ENCODE data around the gene SLC15A4.
"Not testable (repeated sequence)": the region's sequence is repeated elsewhere in the genome, so short reads cannot be mapped to it uniquely, and the experiment has no call there.

Gene SLC15A4

GRCh38 chr12:128844031-128844635, 20.4 kb upstream of the SLC15A4 start:
- no peak overlapping the region for H3K9ac ChIP-seq (ENCODE audit: low read depth in 1 of 2, low read length in 2 of 2)
- H3K36me3 ChIP-seq (ENCODE audit: control insufficient read depth in 2 of 2, insufficient read depth in 2 of 2, low read length in 2 of 2), result no peaks in the 10 kb centered on the region
- peaks cover 0 to 4% of the 10 kb centered on the region in 2 donors for H3K4me1 ChIP-seq (ENCODE audit: control insufficient read depth in 2 of 2, insufficient read depth in 2 of 2, low read length in 2 of 2)
- H3K4me3 ChIP-seq (ENCODE audit: low read length in 2 of 2), result no peak overlapping the region
- no peaks in the 10 kb centered on the region for H3K9me3 ChIP-seq (ENCODE audit: control insufficient read depth in 2 of 2, low read length in 2 of 2)
- no peaks in the 10 kb centered on the region for H3K27me3 ChIP-seq (ENCODE audit: control insufficient read depth in 2 of 2, insufficient read depth in 2 of 2, low read length in 2 of 2)
- no peak overlapping the region for H3K27ac ChIP-seq (ENCODE audit: low read depth in 2 of 2, low read length in 2 of 2)

- H3K9ac ChIP-seq (ENCODE audit: low read depth in 1 of 2, low read length in 2 of 2), result no peak overlapping the region
- no peak overlapping the region for H3K27ac ChIP-seq (ENCODE audit: low read depth in 2 of 2, low read length in 2 of 2)
- no peak overlapping the region for H3K4me3 ChIP-seq (ENCODE audit: low read length in 2 of 2)
- H3K36me3 ChIP-seq (ENCODE audit: control insufficient read depth in 2 of 2, insufficient read depth in 2 of 2, low read length in 2 of 2), result no peaks in the 10 kb centered on the region
- no peaks in the 10 kb centered on the region for H3K9me3 ChIP-seq (ENCODE audit: control insufficient read depth in 2 of 2, low read length in 2 of 2)
- H3K4me1 ChIP-seq (ENCODE audit: control insufficient read depth in 2 of 2, insufficient read depth in 2 of 2, low read length in 2 of 2), result peaks cover 0 to 4% of the 10 kb centered on the region in 2 donors
- H3K27me3 ChIP-seq (ENCODE audit: control insufficient read depth in 2 of 2, insufficient read depth in 2 of 2, low read length in 2 of 2), result no peaks in the 10 kb centered on the region
Observed at GRCh38 chr12:128843538-128843937, 19.8 kb upstream of the SLC15A4 start.

- Histone ChIP-seq H3K27ac (ENCODE audit: low read depth in 2 of 2, low read length in 2 of 2) (no peak overlapping the region), H3K4me3 (ENCODE audit: low read length in 2 of 2) (no peak overlapping the region)
Observed at GRCh38 chr12:128842579-128842978, 18.8 kb upstream of the SLC15A4 start.

GRCh38 chr12:128840862-128841468, 17.2 kb upstream of the SLC15A4 start:
- Histone ChIP-seq H3K9ac (ENCODE audit: low read depth in 1 of 2, low read length in 2 of 2) (no peak overlapping the region), H3K27me3 (ENCODE audit: control insufficient read depth in 2 of 2, insufficient read depth in 2 of 2, low read length in 2 of 2) (no peaks in the 10 kb centered on the region), H3K36me3 (ENCODE audit: control insufficient read depth in 2 of 2, insufficient read depth in 2 of 2, low read length in 2 of 2) (no peaks in the 10 kb centered on the region), H3K9me3 (ENCODE audit: control insufficient read depth in 2 of 2, low read length in 2 of 2) (no peaks in the 10 kb centered on the region), H3K4me3 (ENCODE audit: low read length in 2 of 2) (no peak overlapping the region), H3K4me1 (ENCODE audit: control insufficient read depth in 2 of 2, insufficient read depth in 2 of 2, low read length in 2 of 2) (peaks cover 0 to 4% of the 10 kb centered on the region in 2 donors), H3K27ac (ENCODE audit: low read depth in 2 of 2, low read length in 2 of 2) (no peak overlapping the region)

More at GRCh38 chr12:128842579-128842978, 18.8 kb upstream of the SLC15A4 start:
- Histone ChIP-seq H3K36me3 (ENCODE audit: control insufficient read depth in 2 of 2, insufficient read depth in 2 of 2, low read length in 2 of 2) (no peaks in the 10 kb centered on the region), H3K9ac (ENCODE audit: low read depth in 1 of 2, low read length in 2 of 2) (no peak overlapping the region), H3K4me1 (ENCODE audit: control insufficient read depth in 2 of 2, insufficient read depth in 2 of 2, low read length in 2 of 2) (peaks cover 0 to 4% of the 10 kb centered on the region in 2 donors), H3K9me3 (ENCODE audit: control insufficient read depth in 2 of 2, low read length in 2 of 2) (no peaks in the 10 kb centered on the region), H3K27me3 (ENCODE audit: control insufficient read depth in 2 of 2, insufficient read depth in 2 of 2, low read length in 2 of 2) (no peaks in the 10 kb centered on the region)

- not testable (repeated sequence) for H3K36me3 ChIP-seq (ENCODE audit: control insufficient read depth in 2 of 2, insufficient read depth in 2 of 2, low read length in 2 of 2); H3K4me3 ChIP-seq (ENCODE audit: low read length in 2 of 2); H3K9ac ChIP-seq (ENCODE audit: low read depth in 1 of 2, low read length in 2 of 2); H3K27me3 ChIP-seq (ENCODE audit: control insufficient read depth in 2 of 2, insufficient read depth in 2 of 2, low read length in 2 of 2); H3K9me3 ChIP-seq (ENCODE audit: control insufficient read depth in 2 of 2, low read length in 2 of 2); H3K4me1 ChIP-seq (ENCODE audit: control insufficient read depth in 2 of 2, insufficient read depth in 2 of 2, low read length in 2 of 2); H3K27ac ChIP-seq (ENCODE audit: low read depth in 2 of 2, low read length in 2 of 2)
Observed at GRCh38 chr12:128839885-128840284, 16.1 kb upstream of the SLC15A4 start.

- Histone ChIP-seq H3K27me3 (ENCODE audit: control insufficient read depth in 2 of 2, insufficient read depth in 2 of 2, low read length in 2 of 2) (no peaks in the 10 kb centered on the region), H3K36me3 (ENCODE audit: control insufficient read depth in 2 of 2, insufficient read depth in 2 of 2, low read length in 2 of 2) (no peaks in the 10 kb centered on the region), H3K4me3 (ENCODE audit: low read length in 2 of 2) (no peak overlapping the region), H3K27ac (ENCODE audit: low read depth in 2 of 2, low read length in 2 of 2) (no peak overlapping the region), H3K9me3 (ENCODE audit: control insufficient read depth in 2 of 2, low read length in 2 of 2) (no peaks in the 10 kb centered on the region), H3K4me1 (ENCODE audit: control insufficient read depth in 2 of 2, insufficient read depth in 2 of 2, low read length in 2 of 2) (no peaks in the 10 kb centered on the region), H3K9ac (ENCODE audit: low read depth in 1 of 2, low read length in 2 of 2) (no peak overlapping the region)
Observed at GRCh38 chr12:128833418-128833817, 9.7 kb upstream of the SLC15A4 start.

- no peaks in the 10 kb centered on the region for H3K27me3 ChIP-seq (ENCODE audit: control insufficient read depth in 2 of 2, insufficient read depth in 2 of 2, low read length in 2 of 2)
- no peak overlapping the region for H3K9ac ChIP-seq (ENCODE audit: low read depth in 1 of 2, low read length in 2 of 2)
- no peaks in the 10 kb centered on the region for H3K36me3 ChIP-seq (ENCODE audit: control insufficient read depth in 2 of 2, insufficient read depth in 2 of 2, low read length in 2 of 2)
- no peaks in the 10 kb centered on the region for H3K9me3 ChIP-seq (ENCODE audit: control insufficient read depth in 2 of 2, low read length in 2 of 2)
- H3K4me1 ChIP-seq (ENCODE audit: control insufficient read depth in 2 of 2, insufficient read depth in 2 of 2, low read length in 2 of 2), result no peaks in the 10 kb centered on the region
- no peak overlapping the region for H3K4me3 ChIP-seq (ENCODE audit: low read length in 2 of 2)
- no peak overlapping the region for H3K27ac ChIP-seq (ENCODE audit: low read depth in 2 of 2, low read length in 2 of 2)
Observed at GRCh38 chr12:128830505-128830893, 6.7 kb upstream of the SLC15A4 start.

- H3K4me3 ChIP-seq (ENCODE audit: low read length in 2 of 2), result no peak overlapping the region
- no peaks in the 10 kb centered on the region for H3K9me3 ChIP-seq (ENCODE audit: control insufficient read depth in 2 of 2, low read length in 2 of 2)
- no peak overlapping the region for H3K27ac ChIP-seq (ENCODE audit: low read depth in 2 of 2, low read length in 2 of 2)
- H3K36me3 ChIP-seq (ENCODE audit: control insufficient read depth in 2 of 2, insufficient read depth in 2 of 2, low read length in 2 of 2), result no peaks in the 10 kb centered on the region
- H3K27me3 ChIP-seq (ENCODE audit: control insufficient read depth in 2 of 2, insufficient read depth in 2 of 2, low read length in 2 of 2), result no peaks in the 10 kb centered on the region
- H3K4me1 ChIP-seq (ENCODE audit: control insufficient read depth in 2 of 2, insufficient read depth in 2 of 2, low read length in 2 of 2), result no peaks in the 10 kb centered on the region
- no peak overlapping the region for H3K9ac ChIP-seq (ENCODE audit: low read depth in 1 of 2, low read length in 2 of 2)
Observed at GRCh38 chr12:128829861-128830504, 6.2 kb upstream of the SLC15A4 start.

GRCh38 chr12:128827724-128828123, 4.0 kb upstream of the SLC15A4 start:
- Histone ChIP-seq H3K36me3 (ENCODE audit: control insufficient read depth in 2 of 2, insufficient read depth in 2 of 2, low read length in 2 of 2) (no peaks in the 10 kb centered on the region), H3K27ac (ENCODE audit: low read depth in 2 of 2, low read length in 2 of 2) (no peak overlapping the region), H3K4me3 (ENCODE audit: low read length in 2 of 2) (no peak overlapping the region), H3K9ac (ENCODE audit: low read depth in 1 of 2, low read length in 2 of 2) (no peak overlapping the region), H3K4me1 (ENCODE audit: control insufficient read depth in 2 of 2, insufficient read depth in 2 of 2, low read length in 2 of 2) (peaks cover 3 to 10% of the 10 kb centered on the region in 2 donors), H3K27me3 (ENCODE audit: control insufficient read depth in 2 of 2, insufficient read depth in 2 of 2, low read length in 2 of 2) (no peaks in the 10 kb centered on the region), H3K9me3 (ENCODE audit: control insufficient read depth in 2 of 2, low read length in 2 of 2) (no peaks in the 10 kb centered on the region)

- no peaks in the 10 kb centered on the region for H3K9me3 ChIP-seq (ENCODE audit: control insufficient read depth in 2 of 2, low read length in 2 of 2)
- H3K36me3 ChIP-seq (ENCODE audit: control insufficient read depth in 2 of 2, insufficient read depth in 2 of 2, low read length in 2 of 2), result no peaks in the 10 kb centered on the region
- no peak overlapping the region for H3K9ac ChIP-seq (ENCODE audit: low read depth in 1 of 2, low read length in 2 of 2)
- peaks cover 3 to 16% of the 10 kb centered on the region in 2 donors for H3K4me1 ChIP-seq (ENCODE audit: control insufficient read depth in 2 of 2, insufficient read depth in 2 of 2, low read length in 2 of 2)
- no peak overlapping the region for H3K4me3 ChIP-seq (ENCODE audit: low read length in 2 of 2)
- no peak overlapping the region for H3K27ac ChIP-seq (ENCODE audit: low read depth in 2 of 2, low read length in 2 of 2)
- H3K27me3 ChIP-seq (ENCODE audit: control insufficient read depth in 2 of 2, insufficient read depth in 2 of 2, low read length in 2 of 2), result no peaks in the 10 kb centered on the region
Observed at GRCh38 chr12:128825835-128826234, 2.1 kb upstream of the SLC15A4 start.
